ENCODE data around the gene EEF1A2.

EEF1A2 gene

DNA sequence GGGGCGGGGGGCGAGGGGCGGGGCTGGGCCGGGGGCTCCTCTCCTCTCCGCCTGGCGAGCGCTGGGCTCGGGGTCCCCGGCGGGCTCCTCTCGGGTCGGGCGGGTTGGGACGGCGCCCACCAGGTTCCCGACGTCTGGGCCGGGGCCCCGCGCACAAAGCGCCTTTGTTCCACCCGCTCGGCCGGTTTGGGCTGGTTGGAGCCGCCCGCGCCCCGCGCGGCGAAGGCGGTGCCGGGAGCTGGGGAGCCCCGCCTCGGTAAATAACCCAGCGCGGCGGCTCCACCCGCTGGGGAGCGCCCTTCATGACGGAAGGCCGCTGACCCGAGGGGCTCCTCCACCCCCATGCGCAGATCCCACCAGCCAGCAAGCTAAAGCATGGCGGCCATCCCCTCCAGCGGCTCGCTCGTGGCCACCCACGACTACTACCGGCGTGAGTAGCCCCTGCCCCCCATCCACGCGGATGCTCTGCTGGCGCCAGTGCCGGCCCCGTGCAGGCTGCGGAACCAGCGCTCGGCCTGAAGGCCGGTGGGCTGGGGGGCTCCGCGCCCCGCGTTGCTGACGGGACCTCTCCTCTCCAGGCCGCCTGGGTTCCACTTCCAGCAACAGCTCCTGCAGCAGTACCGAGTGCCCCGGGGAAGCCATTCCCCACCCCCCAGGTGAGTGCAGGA is 22.2 kb upstream of the EEF1A2 start:
- no peaks in the 10 kb centered on the region for H3K4me1 ChIP-seq (ENCODE audit: low read length)
- no peak overlapping the region for H3K4me3 ChIP-seq (ENCODE audit: low read length)
- H3K27me3 ChIP-seq (ENCODE audit: low read depth, low read length): no peaks in the 10 kb centered on the region
- H3K9ac ChIP-seq (ENCODE audit: low read length): no peak overlapping the region
- TF ChIP-seq EZH2phosphoT487 (IDR thresholded peaks at IDR 0.05; ENCODE audit: low read depth): no peak
- H3K4me2 ChIP-seq (ENCODE audit: low read length): no peak overlapping the region
- H3K27ac ChIP-seq (ENCODE audit: low read length): no peak overlapping the region
- H2AFZ ChIP-seq (ENCODE audit: low read depth, low read length): no peak overlapping the region
- no peaks in the 10 kb centered on the region for H3K79me2 ChIP-seq (ENCODE audit: low read length)
- peaks cover 4% of the 10 kb centered on the region; the same call in 1 of the 2 replicates for H3K9me3 ChIP-seq (ENCODE audit: insufficient read depth, low read length)
- H3K36me3 ChIP-seq (replicated peaks; ENCODE audit: low read depth, low read length): no peaks in the 10 kb centered on the region
- H4K20me1 ChIP-seq (ENCODE audit: insufficient read depth, low read length): no peaks in the 10 kb centered on the region

DNA sequence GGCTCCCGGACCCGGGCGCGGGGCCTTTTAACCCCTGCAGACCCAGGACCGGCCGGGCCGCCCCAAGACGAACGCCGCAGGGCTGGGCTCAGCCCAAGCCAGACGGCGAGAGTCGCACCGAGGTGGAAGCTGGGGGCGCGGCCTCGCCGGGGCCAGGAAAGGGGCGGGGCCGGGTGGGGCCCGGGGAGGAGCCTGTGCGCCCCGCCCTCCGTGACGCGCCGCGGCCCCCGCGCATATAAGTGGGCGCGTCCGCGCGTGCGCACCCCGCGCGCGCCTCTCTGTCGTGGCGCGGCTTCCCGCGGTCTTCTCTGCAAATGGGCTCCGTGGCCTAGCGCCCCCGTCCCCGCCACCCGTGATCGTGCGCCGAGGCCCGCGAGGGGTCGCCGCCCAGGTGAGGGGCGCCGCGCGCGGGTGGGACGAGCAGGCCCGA is 21.6 kb upstream of the EEF1A2 start, which contains the start of gene PPDPF:
Gene PPDPF (plus strand): TSS at position 262 of the 430 bp plus-strand sequence. CDS start 544 bp downstream, outside the sequence.
- Histone ChIP-seq H3K9ac (ENCODE audit: low read length) (no peak within 1 kb of the TSS), H3K36me3 (replicated peaks; ENCODE audit: low read depth, low read length) (no peaks in the 10 kb centered on the region), H3K27me3 (ENCODE audit: low read depth, low read length) (no peaks in the 10 kb centered on the region), H3K4me1 (ENCODE audit: low read length) (no peaks in the 10 kb centered on the region), H2AFZ (ENCODE audit: low read depth, low read length) (no peak within 1 kb of the TSS), H3K4me2 (ENCODE audit: low read length) (no peak within 1 kb of the TSS), H3K27ac (ENCODE audit: low read length) (no peak within 1 kb of the TSS), H4K20me1 (ENCODE audit: insufficient read depth, low read length) (no peaks in the 10 kb centered on the region), H3K79me2 (ENCODE audit: low read length) (no peaks in the 10 kb centered on the region), H3K4me3 (ENCODE audit: low read length) (no peak within 1 kb of the TSS), H3K9me3 (ENCODE audit: insufficient read depth, low read length) (peaks cover 4% of the 10 kb centered on the region; the same call in 1 of the 2 replicates)
- TF ChIP-seq, protein P1, sequence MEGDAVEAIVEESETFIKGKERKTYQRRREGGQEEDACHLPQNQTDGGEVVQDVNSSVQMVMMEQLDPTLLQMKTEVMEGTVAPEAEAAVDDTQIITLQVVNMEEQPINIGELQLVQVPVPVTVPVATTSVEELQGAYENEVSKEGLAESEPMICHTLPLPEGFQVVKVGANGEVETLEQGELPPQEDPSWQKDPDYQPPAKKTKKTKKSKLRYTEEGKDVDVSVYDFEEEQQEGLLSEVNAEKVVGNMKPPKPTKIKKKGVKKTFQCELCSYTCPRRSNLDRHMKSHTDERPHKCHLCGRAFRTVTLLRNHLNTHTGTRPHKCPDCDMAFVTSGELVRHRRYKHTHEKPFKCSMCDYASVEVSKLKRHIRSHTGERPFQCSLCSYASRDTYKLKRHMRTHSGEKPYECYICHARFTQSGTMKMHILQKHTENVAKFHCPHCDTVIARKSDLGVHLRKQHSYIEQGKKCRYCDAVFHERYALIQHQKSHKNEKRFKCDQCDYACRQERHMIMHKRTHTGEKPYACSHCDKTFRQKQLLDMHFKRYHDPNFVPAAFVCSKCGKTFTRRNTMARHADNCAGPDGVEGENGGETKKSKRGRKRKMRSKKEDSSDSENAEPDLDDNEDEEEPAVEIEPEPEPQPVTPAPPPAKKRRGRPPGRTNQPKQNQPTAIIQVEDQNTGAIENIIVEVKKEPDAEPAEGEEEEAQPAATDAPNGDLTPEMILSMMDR (IDR thresholded peaks at IDR 0.05; ENCODE audit: low read depth, low read length): no peak
- TF ChIP-seq EZH2phosphoT487 (IDR thresholded peaks at IDR 0.05; ENCODE audit: low read depth): no peak

DNA sequence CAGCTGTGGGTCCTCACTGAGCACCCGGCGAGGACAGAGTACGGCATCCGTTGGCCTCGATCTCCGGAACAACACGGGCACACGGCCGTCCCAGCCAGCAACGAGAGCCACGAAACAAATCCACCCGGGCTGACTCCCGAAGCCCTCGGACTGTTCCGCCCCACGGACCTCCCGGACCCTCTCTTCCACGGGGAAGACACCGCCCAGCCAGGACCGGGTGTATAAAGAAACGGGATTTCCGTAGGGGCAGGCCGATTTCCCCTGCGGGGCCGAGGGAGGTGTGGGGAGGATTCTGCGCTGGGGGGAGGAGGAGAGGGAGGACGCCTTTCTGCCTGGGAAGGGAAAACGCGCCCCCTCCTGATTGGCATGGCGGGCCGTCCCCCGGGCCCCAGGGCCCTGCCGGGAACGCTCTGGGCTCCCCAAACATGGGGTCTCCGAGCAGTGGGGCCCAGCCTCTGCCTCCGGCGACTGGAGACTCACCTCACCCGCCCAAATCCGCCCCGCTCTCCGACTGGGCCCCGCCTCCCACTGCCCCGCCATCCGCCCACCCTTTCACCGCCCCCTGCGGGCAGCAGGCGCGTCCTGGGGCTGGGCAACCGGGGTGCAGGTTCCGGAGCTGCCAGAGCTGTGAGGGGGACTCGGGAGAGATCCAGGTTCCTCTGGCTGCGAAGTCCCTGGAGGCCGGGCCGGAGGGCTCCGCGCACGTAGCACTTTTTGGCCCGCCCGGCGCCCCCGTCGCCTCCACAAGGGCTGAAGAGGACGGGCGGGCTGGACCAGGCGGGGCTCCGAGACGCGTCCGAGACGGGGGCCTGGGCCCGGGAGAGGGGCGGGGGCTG is 21.0 kb upstream of the EEF1A2 start:
- Histone ChIP-seq H3K36me3 (replicated peaks; ENCODE audit: low read depth, low read length) (no peaks in the 10 kb centered on the region), H3K9me3 (ENCODE audit: insufficient read depth, low read length) (peaks cover 4% of the 10 kb centered on the region; the same call in 1 of the 2 replicates), H2AFZ (ENCODE audit: low read depth, low read length) (no peak overlapping the region), H4K20me1 (ENCODE audit: insufficient read depth, low read length) (no peaks in the 10 kb centered on the region), H3K4me3 (ENCODE audit: low read length) (no peak overlapping the region), H3K4me2 (ENCODE audit: low read length) (no peak overlapping the region), H3K4me1 (ENCODE audit: low read length) (no peaks in the 10 kb centered on the region), H3K79me2 (ENCODE audit: low read length) (no peaks in the 10 kb centered on the region), H3K27me3 (ENCODE audit: low read depth, low read length) (no peaks in the 10 kb centered on the region), H3K27ac (ENCODE audit: low read length) (no peak overlapping the region), H3K9ac (ENCODE audit: low read length) (no peak overlapping the region)
- TF ChIP-seq, protein P1 (IDR thresholded peaks at IDR 0.05; ENCODE audit: low read depth, low read length): no peak
- no peak for TF ChIP-seq EZH2phosphoT487 (IDR thresholded peaks at IDR 0.05; ENCODE audit: low read depth)

DNA sequence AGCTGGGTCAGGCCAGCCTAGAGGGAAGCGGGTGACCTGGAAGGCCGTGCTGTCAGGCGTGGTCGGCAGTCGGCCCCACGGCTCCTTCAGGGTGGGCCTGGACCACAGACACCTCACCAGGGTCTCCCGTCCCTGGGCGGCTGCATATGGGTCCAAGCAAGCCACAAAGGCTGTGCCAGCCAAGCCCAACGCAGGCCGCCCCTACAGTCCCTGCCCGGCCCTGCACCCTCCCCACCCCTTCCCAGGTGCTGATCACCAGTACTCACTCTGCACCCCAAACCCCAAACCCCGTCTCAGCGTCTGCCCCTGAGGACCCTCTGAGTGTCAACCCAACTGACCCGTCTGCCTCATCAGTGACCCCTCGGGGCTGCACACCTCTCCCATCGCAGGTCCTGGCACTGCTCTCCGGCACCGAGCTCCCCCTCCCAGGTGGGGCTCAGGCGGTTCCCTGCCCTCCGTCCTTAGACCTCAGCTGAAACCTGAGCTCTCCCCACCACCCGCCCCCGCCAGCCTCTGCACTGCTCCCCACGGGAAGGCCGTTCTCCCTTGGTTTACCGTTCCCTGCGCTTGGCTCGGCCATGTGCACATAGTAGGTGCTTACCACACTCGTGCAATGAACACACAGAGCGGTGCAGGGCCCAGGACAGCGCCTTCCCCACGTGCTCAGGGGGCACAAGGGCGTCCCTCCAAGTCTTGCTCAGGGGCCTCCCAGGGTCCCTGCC is 20.2 kb upstream of the EEF1A2 start:
- Histone ChIP-seq H3K9me3 (ENCODE audit: insufficient read depth, low read length) (peaks cover 4% of the 10 kb centered on the region; the same call in 1 of the 2 replicates), H3K9ac (ENCODE audit: low read length) (no peak overlapping the region), H3K27me3 (ENCODE audit: low read depth, low read length) (no peaks in the 10 kb centered on the region), H3K36me3 (replicated peaks; ENCODE audit: low read depth, low read length) (no peaks in the 10 kb centered on the region), H4K20me1 (ENCODE audit: insufficient read depth, low read length) (no peaks in the 10 kb centered on the region), H2AFZ (ENCODE audit: low read depth, low read length) (no peak overlapping the region), H3K4me2 (ENCODE audit: low read length) (no peak overlapping the region), H3K4me3 (ENCODE audit: low read length) (no peak overlapping the region), H3K27ac (ENCODE audit: low read length) (no peak overlapping the region), H3K79me2 (ENCODE audit: low read length) (no peaks in the 10 kb centered on the region), H3K4me1 (ENCODE audit: low read length) (no peaks in the 10 kb centered on the region)
- TF ChIP-seq, protein P1 (IDR thresholded peaks at IDR 0.05; ENCODE audit: low read depth, low read length): no peak
- TF ChIP-seq EZH2phosphoT487 (IDR thresholded peaks at IDR 0.05; ENCODE audit: low read depth): no peak
